Kidney (tissue), 14 donors: ENCODE measurements around the gene C17orf100. TPM values are rescaled to one million over a fixed set of nuclear protein-coding genes. Genes with fewer than 3 reads are reported as not detected.
A peak's percentile ranks its signal among the peaks of the same experiment; 100 is the strongest.

Source experiments
- DNase-seq, 5 donors: peaks; one replicate each; pipeline ENCODE4 v3.0.0-alpha.2; 2013 to 2020
- FAIRE-seq: peaks from 2 replicates; lab custom pipeline; 2012; peaks lifted over from hg19 to GRCh38; lab: Jason Lieb, UNC
- H3K27ac ChIP-seq, 2 donors: one replicate each; pipeline ENCODE4 v1.7.0; 2013; ENCODE audit warnings: low read depth in 2 of 2, low read length in 2 of 2, inconsistent platforms in 1 of 2
- H3K27me3 ChIP-seq: one replicate; pipeline ENCODE4 v1.7.1; 2013; ENCODE audit warnings: low read length, inconsistent platforms; ENCODE audit not compliant: control insufficient read depth, insufficient read depth
- H3K36me3 ChIP-seq, 3 donors: one replicate each; pipeline versions ENCODE4 v1.7.0 to v1.7.1; 2013; ENCODE audit warnings: low read length in 3 of 3, control low read depth in 1 of 3, inconsistent platforms in 1 of 3; ENCODE audit not compliant: insufficient read depth in 3 of 3, control insufficient read depth in 2 of 3
- H3K4me1 ChIP-seq, 3 donors: one replicate each; pipeline versions ENCODE4 v1.7.0 to v1.7.1; 2013; ENCODE audit warnings: low read length in 3 of 3, inconsistent platforms in 1 of 3, low read depth in 1 of 3; ENCODE audit not compliant: control insufficient read depth in 2 of 3, insufficient read depth in 2 of 3
- H3K4me3 ChIP-seq, 3 donors: one replicate each; pipeline versions ENCODE4 v1.7.0 to v1.8.1; 2013; ENCODE audit warnings: low read length in 3 of 3, control low read depth in 1 of 3, inconsistent platforms in 1 of 3
- H3K9ac ChIP-seq, 3 donors: one replicate each; pipeline versions ENCODE4 v1.7.0 to v1.7.1; 2013; ENCODE audit warnings: low read length in 3 of 3, control low read depth in 1 of 3, inconsistent platforms in 1 of 3
- H3K9me3 ChIP-seq, 3 donors: one replicate each; pipeline versions ENCODE4 v1.7.0 to v1.7.1; 2013; ENCODE audit warnings: low read length in 3 of 3, control low read depth in 1 of 3, inconsistent platforms in 1 of 3; ENCODE audit not compliant: control insufficient read depth in 2 of 3, insufficient read depth in 1 of 3
- CTCF ChIP-seq: IDR thresholded peaks from 3 replicates; pipeline ENCODE4 v1.5.1; 2012; ENCODE audit warnings: mild to moderate bottlenecking, moderate library complexity, borderline replicate concordance; ENCODE audit not compliant: insufficient read depth; ENCODE audit errors: extremely low read depth
- intact Hi-C: fragments of 100-400 bp; cut with DNase I; formaldehyde crosslinking; loops from one replicate; pipeline ENCODE4 v1.11.1; 2022
- polyA plus RNA-seq: library from polyadenylated mRNA; stranded (reverse); fragments of 350-450 nt; fragmentation: Illumina TruSeq; extraction: RNeasy Lipid Tissue Mini Kit (QIAGEN cat#74804); gene quantifications from one replicate; pipeline ENCODE4 v1.2.3, GENCODE V29; 2014; ENCODE audit warnings: low read depth, low replicate concordance; ENCODE audit not compliant: insufficient read depth
- total RNA-seq: library from RNA; stranded (reverse); fragmentation: NEBNext Ultra II Directional; extraction: Animal tissue kit (Norgen Biotek cat#: 25700); gene quantifications from one replicate; pipeline ENCODE4 v1.2.1, GENCODE V29; 2021
- donor health status: control.
- donor health status: control.
- donor health status: control.
- donor health status: control.
- donor health status: control.
- donor health status: DM: yes; HTN: yes; CAD: no.
- donor health status: Normal renal cell carcinoma (clear cell type).

Gene C17orf100
- total and polyA plus RNA-seq, 2 donors from 2014 or later: 3.4 to 3.7 TPM

GRCh38 chr17:6641247-6641863 is 10.2 kb upstream of the C17orf100 start:
- FAIRE-seq (no peak), DNase-seq (no peak)
- H3K27ac ChIP-seq: peak overlapping the region; percentile 85 to 95
- H3K9me3 ChIP-seq: no peaks in the 10 kb centered on the region
- no peak for TF ChIP-seq CTCF
- peak overlapping the region; percentile 55 to 92 (median 88) for H3K9ac ChIP-seq
- H3K36me3 ChIP-seq: peaks cover 4 to 12% (median 5%) of the 10 kb centered on the region in 3 donors
- intact Hi-C loops: no loop called here
- no peaks in the 10 kb centered on the region for H3K27me3 ChIP-seq
- H3K4me1 ChIP-seq: peaks cover 0 to 18% (median 6%) of the 10 kb centered on the region in 3 donors
- H3K4me3 ChIP-seq: peak overlapping the region; percentile 74 to 98 (median 96)

- Histone ChIP-seq H3K27ac (no peak overlapping the region), H3K9me3 (no peaks in the 10 kb centered on the region), H3K4me3 (peak overlapping the region in 1 of 3 donors; percentile 74), H3K9ac (no peak overlapping the region), H3K27me3 (no peaks in the 10 kb centered on the region), H3K4me1 (peaks cover 0 to 19% (median 6%) of the 10 kb centered on the region in 3 donors), H3K36me3 (peaks cover 5 to 13% (median 6%) of the 10 kb centered on the region in 3 donors)
- TF ChIP-seq CTCF: no peak
- FAIRE-seq: no peak
- no peak for DNase-seq
- intact Hi-C loops: no loop called here
These were observed 9.0 kb upstream of the C17orf100 start for GRCh38 chr17:6642592-6642991.

- Histone ChIP-seq H3K36me3 (peaks cover 8 to 23% (median 12%) of the 10 kb centered on the region in 3 donors), H3K4me3 (no peak overlapping the region), H3K27ac (no peak overlapping the region), H3K9ac (no peak overlapping the region), H3K27me3 (no peaks in the 10 kb centered on the region), H3K4me1 (peaks cover 0 to 19% (median 6%) of the 10 kb centered on the region in 3 donors), H3K9me3 (no peaks in the 10 kb centered on the region)
- intact Hi-C loops: no loop called here
- DNase-seq (no peak), FAIRE-seq (no peak)
- TF ChIP-seq CTCF: no peak
These were observed 8.0 kb upstream of the C17orf100 start for GRCh38 chr17:6643451-6644125.
